A673 (cell line): Measurements from ENCODE around the gene IGSF11.

Experiments
- CTCF ChIP-seq: fragments of 300-800, 200-600 bp; sonication (generic); conservative IDR thresholded peaks from 2 replicates; pipeline ENCODE4 v1.5.1; 2017; ENCODE audit warnings: low read depth, mild to moderate bottlenecking, antibody characterized with exemption, low read length, moderate library complexity, mixed read lengths
- EZH2 ChIP-seq: fragments of 200-600 bp; sonication (generic); IDR thresholded peaks from 2 replicates; pipeline ENCODE4 v1.6.1; 2017; ENCODE audit warnings: borderline replicate concordance, low read depth, mild to moderate bottlenecking, mixed read lengths, antibody characterized with exemption, low read length; ENCODE audit not compliant: poor library complexity, severe bottlenecking

- no peak for TF ChIP-seq CTCF
- TF ChIP-seq EZH2: no peak
Measured at GRCh38 chr3:118909763-118910162, 124.9 kb downstream of the IGSF11 start.
